ENCODE data around the gene AKR1C2.

GRCh38 chr10:4947039-4947634 lies 56.5 kb downstream of the AKR1C2 start:
- TF ChIP-seq, protein P1, sequence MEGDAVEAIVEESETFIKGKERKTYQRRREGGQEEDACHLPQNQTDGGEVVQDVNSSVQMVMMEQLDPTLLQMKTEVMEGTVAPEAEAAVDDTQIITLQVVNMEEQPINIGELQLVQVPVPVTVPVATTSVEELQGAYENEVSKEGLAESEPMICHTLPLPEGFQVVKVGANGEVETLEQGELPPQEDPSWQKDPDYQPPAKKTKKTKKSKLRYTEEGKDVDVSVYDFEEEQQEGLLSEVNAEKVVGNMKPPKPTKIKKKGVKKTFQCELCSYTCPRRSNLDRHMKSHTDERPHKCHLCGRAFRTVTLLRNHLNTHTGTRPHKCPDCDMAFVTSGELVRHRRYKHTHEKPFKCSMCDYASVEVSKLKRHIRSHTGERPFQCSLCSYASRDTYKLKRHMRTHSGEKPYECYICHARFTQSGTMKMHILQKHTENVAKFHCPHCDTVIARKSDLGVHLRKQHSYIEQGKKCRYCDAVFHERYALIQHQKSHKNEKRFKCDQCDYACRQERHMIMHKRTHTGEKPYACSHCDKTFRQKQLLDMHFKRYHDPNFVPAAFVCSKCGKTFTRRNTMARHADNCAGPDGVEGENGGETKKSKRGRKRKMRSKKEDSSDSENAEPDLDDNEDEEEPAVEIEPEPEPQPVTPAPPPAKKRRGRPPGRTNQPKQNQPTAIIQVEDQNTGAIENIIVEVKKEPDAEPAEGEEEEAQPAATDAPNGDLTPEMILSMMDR (IDR thresholded peaks at IDR 0.05), result no peak
- TF ChIP-seq POLR2AphosphoS5 (IDR thresholded peaks at IDR 0.05) (no peak), POLR2A (IDR thresholded peaks at IDR 0.05) (no peak), EP300 (IDR thresholded peaks at IDR 0.05; ENCODE audit: low read depth) (no peak)

Measured in transverse colon (tissue), 4 donors.